Vagina (tissue), 2 donors: ENCODE measurements around the gene HAUS5. TPM values are rescaled to one million over a fixed set of nuclear protein-coding genes. Genes with fewer than 3 reads are reported as not detected.

Experiments
- DNase-seq, 2 donors: peaks; one replicate each; pipeline ENCODE4 v3.0.0-alpha.2; 2017; ENCODE audit errors: extremely low spot score in 2 of 2
- H3K27ac ChIP-seq: fragments of 200-600 bp; sonication (generic); one replicate; pipeline ENCODE4 v1.5.1; 2019
- H3K27me3 ChIP-seq: fragments of 200-600 bp; sonication (generic); one replicate; pipeline ENCODE4 v1.5.1; 2019
- H3K36me3 ChIP-seq, 2 donors: fragments of 200-600 bp; sonication (generic); one replicate each; pipeline ENCODE4 v1.5.1; 2017 to 2019
- H3K4me1 ChIP-seq: fragments of 200-600 bp; sonication (generic); one replicate; pipeline ENCODE4 v1.5.1; 2019
- H3K4me3 ChIP-seq, 2 donors: fragments of 200-600 bp; sonication (generic); 1 replicate in 1 of 2; 2 replicates in 1 of 2; pipeline ENCODE4 v1.5.1; 2016 to 2019
- H3K9me3 ChIP-seq: fragments of 200-600 bp; sonication (generic); one replicate; pipeline ENCODE4 v1.5.1; 2019
- CTCF ChIP-seq, 3 experiments: fragments of 450-650 bp in 2 of 3; fragments of 200-600 bp in 1 of 3; sonication (generic) in 1 of 3; IDR thresholded peaks; one replicate each; pipeline ENCODE4 v1.5.1; 2017 to 2019; ENCODE audit warnings: antibody characterized with exemption in 3 of 3, mild to moderate bottlenecking in 2 of 3, moderate library complexity in 2 of 3
- POLR2A ChIP-seq, 2 donors: fragments of 450-650 bp; IDR thresholded peaks; one replicate each; pipeline ENCODE4 v1.6.1; 2017; ENCODE audit warnings: antibody characterized with exemption in 2 of 2, mild to moderate bottlenecking in 2 of 2, moderate library complexity in 2 of 2
- POLR2AphosphoS5 ChIP-seq, 2 donors: sonication (generic); formaldehyde crosslinking; IDR thresholded peaks; one replicate each; pipeline ENCODE4 v1.9.0; 2017; ENCODE audit warnings: antibody characterized with exemption in 2 of 2, mild to moderate bottlenecking in 2 of 2, low read depth in 1 of 2; ENCODE audit not compliant: insufficient read depth in 1 of 2
- intact Hi-C: fragments of 100-400 bp; cut with DNase I; formaldehyde crosslinking; loops from one replicate; pipeline ENCODE4 v1.15.1; 2023
- total RNA-seq: library from RNA; depleted of rRNA; stranded (reverse); fragments of >200 nt; gene quantifications from one replicate; pipeline ENCODE4 v1.2.3, GENCODE V29; 2016

Gene HAUS5
- total RNA-seq, 1 donor from 2014 or later, result 11.0 TPM

- no peak for DNase-seq
- intact Hi-C loops, result no loop called here
- no peaks in the 10 kb centered on the region for H3K27me3 ChIP-seq
- H3K36me3 ChIP-seq, result peaks cover 0 to 7% of the 10 kb centered on the region in 2 donors
- H3K4me1 ChIP-seq, result no peaks in the 10 kb centered on the region
- no peak for TF ChIP-seq POLR2AphosphoS5 (IDR thresholded peaks at IDR 0.05; ENCODE audit: insufficient read depth in 1 of 2, low read depth in 1 of 2)
- TF ChIP-seq POLR2A (IDR thresholded peaks at IDR 0.05), result no peak
- no peak for TF ChIP-seq CTCF (IDR thresholded peaks at IDR 0.05)
- no peak overlapping the region for H3K27ac ChIP-seq
- no peaks in the 10 kb centered on the region for H3K9me3 ChIP-seq
- no peak overlapping the region for H3K4me3 ChIP-seq
These were observed 6.3 kb downstream of the HAUS5 start for GRCh38 chr19:35618857-35619256.

- no peaks in the 10 kb centered on the region for H3K9me3 ChIP-seq
- H3K27ac ChIP-seq, result no peak overlapping the region
- DNase-seq, result peak in 1 of 2 donors; percentile 76
- H3K36me3 ChIP-seq, result peaks cover 0 to 7% of the 10 kb centered on the region in 2 donors
- H3K4me3 ChIP-seq, result no peak overlapping the region
- intact Hi-C loops, result no loop called here
- TF ChIP-seq POLR2A (IDR thresholded peaks at IDR 0.05), result no peak
- no peak for TF ChIP-seq POLR2AphosphoS5 (IDR thresholded peaks at IDR 0.05; ENCODE audit: insufficient read depth in 1 of 2, low read depth in 1 of 2)
- no peaks in the 10 kb centered on the region for H3K27me3 ChIP-seq
- no peaks in the 10 kb centered on the region for H3K4me1 ChIP-seq
These were observed 6.9 kb downstream of the HAUS5 start for GRCh38 chr19:35619290-35619923.

GRCh38 chr19:35620001-35620400, 7.5 kb downstream of the HAUS5 start:
- intact Hi-C loops, result no loop called here
- H3K4me1 ChIP-seq, result no peaks in the 10 kb centered on the region
- H3K9me3 ChIP-seq, result no peaks in the 10 kb centered on the region
- DNase-seq, result no peak
- TF ChIP-seq POLR2AphosphoS5 (IDR thresholded peaks at IDR 0.05; ENCODE audit: insufficient read depth in 1 of 2, low read depth in 1 of 2) (no peak), CTCF (IDR thresholded peaks at IDR 0.05) (no peak), POLR2A (IDR thresholded peaks at IDR 0.05) (no peak)
- no peak overlapping the region for H3K27ac ChIP-seq
- H3K4me3 ChIP-seq, result no peak overlapping the region
- no peaks in the 10 kb centered on the region for H3K27me3 ChIP-seq
- peaks cover 0 to 7% of the 10 kb centered on the region in 2 donors for H3K36me3 ChIP-seq

- no peak for DNase-seq
- intact Hi-C loops, result no loop called here
- Histone ChIP-seq H3K9me3 (no peaks in the 10 kb centered on the region), H3K4me1 (no peaks in the 10 kb centered on the region), H3K4me3 (no peak overlapping the region), H3K27me3 (no peaks in the 10 kb centered on the region), H3K27ac (no peak overlapping the region), H3K36me3 (peaks cover 0 to 7% of the 10 kb centered on the region in 2 donors)
- no peak for TF ChIP-seq POLR2A (IDR thresholded peaks at IDR 0.05)
These were observed 9.2 kb downstream of the HAUS5 start for GRCh38 chr19:35621708-35622107.

GRCh38 chr19:35622750-35623149, 10.2 kb downstream of the HAUS5 start:
- Histone ChIP-seq H3K27ac (no peak overlapping the region), H3K9me3 (no peaks in the 10 kb centered on the region), H3K4me1 (peaks cover under 1% of the 10 kb centered on the region), H3K27me3 (no peaks in the 10 kb centered on the region), H3K4me3 (no peak overlapping the region), H3K36me3 (peaks cover 0 to 7% of the 10 kb centered on the region in 2 donors)
- TF ChIP-seq POLR2A (IDR thresholded peaks at IDR 0.05), result no peak
- TF ChIP-seq POLR2AphosphoS5 (IDR thresholded peaks at IDR 0.05; ENCODE audit: insufficient read depth in 1 of 2, low read depth in 1 of 2), result no peak
- no peak for TF ChIP-seq CTCF (IDR thresholded peaks at IDR 0.05)
- intact Hi-C loops, result no loop called here
- no peak for DNase-seq

GRCh38 chr19:35623327-35624010, 10.9 kb downstream of the HAUS5 start:
- Histone ChIP-seq H3K4me1 (peaks cover 5% of the 10 kb centered on the region), H3K4me3 (no peak overlapping the region), H3K27me3 (no peaks in the 10 kb centered on the region), H3K27ac (no peak overlapping the region), H3K9me3 (no peaks in the 10 kb centered on the region), H3K36me3 (peaks cover 0 to 7% of the 10 kb centered on the region in 2 donors)
- no peak for TF ChIP-seq POLR2A (IDR thresholded peaks at IDR 0.05)
- no peak for TF ChIP-seq POLR2AphosphoS5 (IDR thresholded peaks at IDR 0.05; ENCODE audit: insufficient read depth in 1 of 2, low read depth in 1 of 2)
- no peak for TF ChIP-seq CTCF (IDR thresholded peaks at IDR 0.05)
- no peak for DNase-seq
- intact Hi-C loops, result no loop called here
